Transverse colon (tissue), 4 donors: ENCODE results near the gene DNAI7.

Source experiments
- EP300 ChIP-seq: sonication (generic); formaldehyde crosslinking; IDR thresholded peaks from one replicate; pipeline ENCODE4 v1.6.1; 2017; ENCODE audit warnings: antibody characterized with exemption, low read depth
- POLR2A ChIP-seq: fragments of 450-650 bp; IDR thresholded peaks from one replicate; pipeline ENCODE4 v1.6.1; 2016; ENCODE audit warnings: antibody characterized with exemption, mild to moderate bottlenecking, moderate library complexity
- POLR2AphosphoS5 ChIP-seq, 3 donors: sonication (generic); formaldehyde crosslinking; IDR thresholded peaks; one replicate each; pipeline ENCODE4 v1.6.1; 2016; ENCODE audit warnings: antibody characterized with exemption in 3 of 3
- TF ChIP-seq, protein P1 (sequence below), 5 experiments: fragments of 200-600 bp in 3 of 5; fragments of 450-650 bp in 2 of 5; sonication (generic) in 3 of 5; IDR thresholded peaks; 1 replicate in 2 of 5; 2 replicates in 3 of 5; pipeline ENCODE4 v1.5.1; 2016 to 2017; ENCODE audit warnings: antibody characterized with exemption in 5 of 5, inconsistent platforms in 3 of 5, mild to moderate bottlenecking in 2 of 5, moderate library complexity in 1 of 5

DNA sequence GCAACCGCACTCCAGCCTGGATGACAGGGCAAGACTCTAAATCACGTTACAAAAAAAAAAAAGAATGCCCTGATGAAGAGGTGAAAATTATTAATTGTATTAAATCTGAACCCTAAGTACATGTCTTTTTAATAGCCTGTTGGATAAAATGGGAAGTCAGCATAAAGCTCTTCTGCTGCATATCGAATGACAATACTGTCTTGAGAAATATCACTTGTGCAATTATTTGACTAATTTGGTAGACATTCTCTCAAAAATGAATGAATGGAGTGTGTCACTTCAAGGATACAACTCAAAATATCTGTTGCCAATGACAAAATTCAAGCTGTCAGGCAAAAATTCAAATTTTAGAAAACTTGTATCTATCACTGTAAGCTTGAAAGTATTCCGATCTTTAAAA is 38.9 kb downstream of the DNAI7 start:
- TF ChIP-seq, protein P1, sequence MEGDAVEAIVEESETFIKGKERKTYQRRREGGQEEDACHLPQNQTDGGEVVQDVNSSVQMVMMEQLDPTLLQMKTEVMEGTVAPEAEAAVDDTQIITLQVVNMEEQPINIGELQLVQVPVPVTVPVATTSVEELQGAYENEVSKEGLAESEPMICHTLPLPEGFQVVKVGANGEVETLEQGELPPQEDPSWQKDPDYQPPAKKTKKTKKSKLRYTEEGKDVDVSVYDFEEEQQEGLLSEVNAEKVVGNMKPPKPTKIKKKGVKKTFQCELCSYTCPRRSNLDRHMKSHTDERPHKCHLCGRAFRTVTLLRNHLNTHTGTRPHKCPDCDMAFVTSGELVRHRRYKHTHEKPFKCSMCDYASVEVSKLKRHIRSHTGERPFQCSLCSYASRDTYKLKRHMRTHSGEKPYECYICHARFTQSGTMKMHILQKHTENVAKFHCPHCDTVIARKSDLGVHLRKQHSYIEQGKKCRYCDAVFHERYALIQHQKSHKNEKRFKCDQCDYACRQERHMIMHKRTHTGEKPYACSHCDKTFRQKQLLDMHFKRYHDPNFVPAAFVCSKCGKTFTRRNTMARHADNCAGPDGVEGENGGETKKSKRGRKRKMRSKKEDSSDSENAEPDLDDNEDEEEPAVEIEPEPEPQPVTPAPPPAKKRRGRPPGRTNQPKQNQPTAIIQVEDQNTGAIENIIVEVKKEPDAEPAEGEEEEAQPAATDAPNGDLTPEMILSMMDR (IDR thresholded peaks at IDR 0.05): no peak
- TF ChIP-seq POLR2A (no peak), EP300 (no peak), POLR2AphosphoS5 (IDR thresholded peaks at IDR 0.05) (no peak)
